ENCODE measurements around the gene GNAI2.

Gene GNAI2

GRCh38 chr3:50302095-50303012 lies 66.3 kb downstream of the GNAI2 start:
- DNase-seq = no peak

GRCh38 chr3:50303013-50303815 lies 67.2 kb downstream of the GNAI2 start, which contains the start of gene HYAL1:
HYAL1 (minus strand) TSS chr3:50303574; CDS start chr3:50302956, 618 bp downstream.
- no peak for DNase-seq

DNA sequence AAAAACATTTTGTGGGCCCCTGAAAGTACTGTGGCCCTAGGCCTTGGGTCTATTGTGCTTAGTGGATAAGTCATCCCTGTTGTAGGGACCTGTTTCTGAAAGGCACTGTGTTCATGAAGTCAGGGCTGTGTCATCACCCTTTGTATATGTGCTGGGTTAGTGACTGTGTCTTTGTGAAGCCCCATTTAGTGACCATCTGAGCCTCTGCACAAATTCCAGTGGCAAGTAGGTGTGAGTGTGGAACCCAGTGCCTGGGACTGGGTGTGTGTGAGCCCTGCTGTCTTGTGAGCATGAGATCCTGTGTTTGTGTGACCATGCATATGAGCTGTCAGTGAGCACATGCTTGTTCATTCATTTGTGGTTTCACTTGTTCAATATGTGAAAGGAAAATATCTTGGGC lies 68.6 kb downstream of the GNAI2 start:
- no peak for DNase-seq
